NCI-H2171 (cell line): Measurements from ENCODE around the gene CSNK1G2.
A peak's percentile ranks its signal among the peaks of the same experiment; 100 is the strongest.
"Not testable (repeated sequence)": the region's sequence is repeated elsewhere in the genome, so short reads cannot be mapped to it uniquely, and the experiment has no call there.

Experiments used
- DNase-seq: peaks from one replicate; lab custom pipeline; 2025; lab: John Stamatoyannopoulos, UW

The CSNK1G2 gene

DNA sequence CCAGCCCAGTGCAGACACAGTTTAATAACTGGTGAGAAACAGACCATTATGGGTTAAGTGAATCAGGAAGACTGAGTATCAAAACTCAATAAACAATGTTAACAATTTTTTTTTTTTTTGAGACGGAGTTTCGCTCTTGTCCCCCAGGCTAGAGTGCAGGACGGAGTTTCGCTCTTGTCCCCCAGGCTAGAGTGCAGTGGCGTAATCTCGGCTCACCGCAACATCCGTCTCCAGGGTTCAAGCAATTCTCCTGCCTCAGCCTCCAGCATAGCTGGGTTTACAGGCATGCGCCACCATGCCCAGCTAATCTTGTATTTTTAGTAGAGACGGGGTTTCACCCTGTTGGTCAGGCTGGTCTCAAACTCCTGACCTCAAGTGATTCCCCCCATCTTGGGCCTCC, 47.5 kb downstream of the CSNK1G2 start:
- DNase-seq = not testable (repeated sequence)

GRCh38 chr19:1989513-1990229, 48.7 kb downstream of the CSNK1G2 start:
- no peak for DNase-seq

- DNase-seq = no peak
Measured at GRCh38 chr19:1990230-1991017, 49.5 kb downstream of the CSNK1G2 start.

DNA sequence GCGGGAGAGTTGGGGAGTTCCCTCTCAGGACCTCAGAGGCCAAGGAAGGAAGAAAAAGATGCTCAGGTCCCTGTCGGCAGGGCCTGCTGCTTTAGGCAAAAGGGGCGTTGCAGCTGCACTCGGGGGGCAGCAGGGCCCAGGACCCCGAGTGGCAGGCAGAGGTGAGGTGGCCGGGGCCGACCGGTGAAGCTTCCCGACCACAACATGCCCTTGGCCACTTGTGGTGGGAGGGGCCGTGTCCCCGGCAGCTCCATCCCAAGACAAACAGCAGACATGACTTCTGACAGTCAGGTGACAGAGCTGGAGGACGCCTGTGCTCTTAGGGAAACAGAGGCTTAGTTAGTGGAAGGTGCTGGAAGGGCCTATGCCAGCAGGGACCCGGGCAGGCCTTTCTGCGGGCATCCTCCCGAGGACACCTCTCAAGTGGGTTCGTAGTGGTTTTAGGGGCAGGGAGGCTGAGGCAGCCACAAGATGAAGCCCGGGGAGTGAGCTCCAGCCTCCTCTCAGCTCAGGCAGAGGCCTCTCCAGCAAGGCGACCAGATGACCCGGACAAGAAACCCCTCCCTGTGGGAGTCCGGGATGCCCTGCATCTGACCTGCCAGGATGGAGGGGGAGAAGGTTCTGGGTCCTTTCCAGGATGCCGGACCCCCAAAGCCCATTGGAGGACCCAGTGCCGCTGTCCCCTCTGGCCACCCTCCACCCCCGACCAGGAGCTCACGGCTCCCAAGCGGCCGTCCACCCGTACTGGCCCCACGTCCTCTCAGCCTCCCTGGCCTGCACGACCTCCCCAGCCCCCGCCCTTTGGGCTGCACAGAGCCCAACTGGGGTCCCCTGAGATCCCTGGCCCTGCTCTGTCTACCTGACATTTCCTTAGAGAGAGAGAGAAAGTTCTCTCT, 50.3 kb downstream of the CSNK1G2 start:
- DNase-seq = no peak

- DNase-seq = no peak
Measured at GRCh38 chr19:1992759-1993260, 51.8 kb downstream of the CSNK1G2 start.

GRCh38 chr19:1997353-1998233, 56.6 kb downstream of the CSNK1G2 start:
- no peak for DNase-seq

DNA sequence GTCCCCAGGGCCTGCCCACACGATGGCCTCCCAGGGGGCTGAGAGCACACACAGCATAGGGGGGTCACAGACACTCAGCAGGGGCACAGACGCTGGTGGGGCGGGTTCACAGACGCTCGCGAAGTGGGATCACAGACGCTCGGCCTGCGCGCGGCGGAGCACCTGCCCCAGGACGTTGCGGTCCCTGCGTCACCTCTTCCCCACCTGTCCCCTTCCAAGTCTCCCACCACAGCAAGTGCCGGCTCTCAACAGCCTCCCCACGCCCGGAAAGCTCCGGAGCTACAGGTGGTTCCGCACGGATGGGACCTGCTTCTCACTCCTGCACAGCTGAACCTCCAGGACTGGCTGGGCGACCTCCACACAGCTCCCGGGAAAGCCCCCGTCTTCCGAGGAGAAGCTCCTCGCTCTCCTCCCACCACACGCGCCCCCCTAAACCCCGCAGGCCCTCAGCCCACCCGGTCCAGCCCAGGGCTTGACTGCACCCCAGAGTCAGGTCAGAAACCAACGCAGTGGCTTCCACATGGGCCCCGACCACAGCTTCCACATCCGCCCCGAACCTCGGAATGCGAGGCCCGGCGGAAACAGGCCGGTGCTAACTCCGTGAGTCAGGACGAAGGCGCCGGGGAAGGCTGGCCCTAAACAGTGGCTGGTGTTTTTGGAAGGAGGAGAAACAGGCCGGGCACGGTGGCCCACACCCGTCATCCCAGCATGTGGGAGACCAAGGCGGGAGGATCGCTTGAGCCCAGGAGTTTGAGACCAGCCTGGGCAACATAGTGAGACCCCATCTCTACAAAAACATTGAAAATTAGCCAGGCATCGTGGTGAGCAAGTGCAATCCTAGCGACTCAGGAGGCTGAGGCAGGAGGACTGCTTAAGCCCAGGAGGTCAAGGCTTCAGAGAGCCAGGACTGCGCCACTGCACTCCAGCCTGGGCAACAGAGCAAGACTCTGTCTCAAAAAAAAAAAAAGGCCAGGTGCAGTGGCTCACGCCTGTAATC, 58.0 kb downstream of the CSNK1G2 start:
- DNase-seq = no peak

- no peak for DNase-seq
Measured at GRCh38 chr19:1999856-2000515, 59.0 kb downstream of the CSNK1G2 start.

GRCh38 chr19:2003874-2004273, 62.9 kb downstream of the CSNK1G2 start:
- no peak for DNase-seq

DNA sequence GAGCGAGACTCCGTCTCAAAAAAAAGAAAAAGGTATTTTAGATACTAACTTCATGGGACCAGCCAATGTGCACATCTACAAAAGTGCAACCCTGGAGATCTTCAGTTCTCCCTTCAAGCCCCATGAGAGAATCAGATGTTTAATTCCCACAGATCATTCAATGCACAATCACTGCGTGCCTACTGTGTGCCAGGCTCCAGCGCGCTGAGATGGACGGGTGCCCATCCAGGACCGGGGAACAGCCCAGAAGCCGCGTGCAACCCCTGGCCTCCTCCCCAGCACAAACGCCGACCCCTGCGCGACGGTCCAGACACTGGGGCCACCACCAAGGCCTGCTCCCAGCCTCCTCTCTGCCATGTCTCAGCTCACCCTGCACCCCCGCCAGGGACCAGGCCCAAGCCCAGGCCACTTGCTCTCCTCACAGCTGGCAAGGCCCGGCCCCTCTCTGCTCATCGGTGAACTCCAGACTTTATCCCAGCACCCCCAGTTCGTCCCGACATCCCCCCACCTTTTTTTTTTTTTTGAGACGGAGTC, 69.2 kb downstream of the CSNK1G2 start:
- DNase-seq = no peak

- DNase-seq = no peak
Measured at GRCh38 chr19:2011169-2011568, 70.2 kb downstream of the CSNK1G2 start.

DNA sequence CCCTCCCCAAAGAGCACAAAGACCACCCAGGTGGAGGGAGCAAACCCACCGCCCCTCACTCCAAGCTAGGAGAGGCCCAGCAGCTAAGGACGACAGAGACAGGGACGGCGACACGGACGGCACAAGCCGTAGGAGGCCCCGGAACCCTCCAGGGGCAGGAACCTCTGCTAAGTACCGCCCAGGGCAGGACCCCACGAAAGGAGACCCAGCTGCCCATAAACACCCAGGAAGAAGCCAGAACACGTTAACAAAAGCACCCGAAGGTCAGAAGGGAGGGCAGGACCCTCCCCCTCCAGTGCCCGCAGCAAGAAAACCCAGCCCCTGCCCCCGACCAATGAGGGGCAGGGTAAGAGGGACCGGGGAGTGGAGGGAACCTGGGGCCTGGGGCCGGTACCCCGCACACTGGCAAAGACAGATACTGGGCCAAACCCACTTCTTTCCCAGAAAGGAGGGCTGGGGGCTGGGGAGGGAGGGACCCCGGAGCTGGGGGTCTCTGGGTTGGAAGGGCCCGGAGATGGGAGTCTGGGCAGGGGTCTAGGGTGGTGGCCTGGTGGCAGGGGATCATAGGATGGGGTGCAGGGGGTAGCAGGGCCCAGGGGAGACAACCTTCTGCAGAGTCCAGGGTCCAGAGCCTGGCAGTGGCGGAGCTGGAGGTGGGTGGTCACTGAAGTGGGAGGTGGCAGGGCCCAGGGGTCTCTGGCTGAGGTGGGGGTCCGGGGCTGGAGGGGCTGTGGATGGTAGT, 72.1 kb downstream of the CSNK1G2 start:
- no peak for DNase-seq

- no peak for DNase-seq
Measured at GRCh38 chr19:2013683-2013961, 72.7 kb downstream of the CSNK1G2 start.

DNA sequence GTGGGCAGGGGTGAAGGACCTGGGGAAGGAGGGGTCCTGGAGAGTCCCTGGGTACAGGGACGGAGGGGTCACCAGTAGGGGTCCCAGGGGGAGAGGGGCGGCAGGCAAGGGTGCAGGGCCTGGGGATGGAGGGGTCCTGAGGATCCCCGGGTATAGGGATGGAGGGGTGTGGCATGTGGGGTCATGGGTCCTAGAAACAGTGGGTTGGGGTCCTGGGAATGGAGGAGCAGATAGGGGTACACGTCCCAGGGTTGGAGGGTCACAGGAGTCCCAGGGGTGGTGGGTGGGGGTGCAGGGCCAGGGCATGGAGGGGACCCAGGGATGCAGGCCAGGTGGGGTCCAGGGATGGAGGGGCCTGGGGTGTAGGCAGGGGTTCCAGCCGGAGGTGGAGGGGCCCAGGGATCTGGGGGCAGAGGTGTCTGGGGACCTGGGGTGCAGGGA, 73.2 kb downstream of the CSNK1G2 start:
- DNase-seq = no peak

- peak; percentile 31 for DNase-seq
Measured at GRCh38 chr19:2014731-2015607, 74.0 kb downstream of the CSNK1G2 start.

DNA sequence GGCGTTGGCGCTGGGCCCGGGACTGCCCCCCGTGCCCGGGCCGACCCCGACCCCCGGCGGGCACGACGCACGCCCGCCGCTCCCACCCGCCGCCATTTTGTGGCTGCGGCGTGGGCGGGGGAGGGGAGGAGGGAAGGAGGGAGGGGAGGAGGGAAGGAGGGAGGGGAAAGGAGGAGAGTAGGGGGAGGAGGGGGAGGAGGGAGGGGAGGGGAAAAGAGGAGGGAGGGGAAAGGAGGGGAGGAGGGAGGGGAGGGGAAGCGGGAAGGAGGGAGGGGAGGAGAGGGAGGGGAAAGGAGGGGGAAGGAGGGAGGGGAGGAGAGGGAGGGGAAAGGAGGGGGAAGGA, 74.6 kb downstream of the CSNK1G2 start, which contains the start of gene BTBD2:
TSS of gene BTBD2 (minus strand) at position 107 of the 343 bp plus-strand sequence. CDS start at position 96, 11 bp downstream.
- DNase-seq = peak; percentile 84

DNA sequence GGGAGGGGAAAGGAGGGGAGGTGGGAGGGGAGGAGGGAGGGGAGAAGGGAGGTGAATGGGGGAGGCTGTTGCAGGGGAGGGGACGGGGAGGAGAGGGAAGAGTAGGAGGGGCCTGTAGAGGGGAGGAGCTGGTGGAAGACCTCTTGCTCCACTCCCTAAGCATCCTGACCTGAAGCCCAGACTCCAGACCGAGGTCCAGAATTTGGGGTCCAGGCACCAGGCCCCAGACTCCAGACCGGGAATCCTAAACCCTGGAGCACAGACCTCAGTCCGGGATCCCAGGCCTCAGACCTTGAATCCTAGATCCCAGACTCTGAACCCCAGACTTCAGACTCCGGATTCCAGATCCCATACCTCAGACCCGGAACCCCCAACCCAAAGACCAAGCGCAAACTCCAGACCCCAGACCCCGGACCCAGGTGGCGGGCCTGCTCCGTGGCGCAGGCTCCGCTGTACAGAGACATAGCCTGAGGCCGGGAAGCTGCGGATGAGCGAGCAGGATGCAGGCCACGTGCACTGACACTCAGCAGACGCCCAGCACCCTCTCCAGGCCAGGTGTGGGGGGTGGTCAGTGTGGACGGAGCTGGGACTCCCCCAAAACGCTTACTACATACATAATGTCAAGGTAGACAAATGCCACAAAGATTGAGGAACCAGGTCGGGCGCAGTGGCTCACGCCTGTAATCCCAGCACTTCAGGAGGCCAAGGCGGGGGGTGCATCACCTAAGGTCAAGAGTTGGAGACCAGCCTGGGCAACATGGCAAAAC, 75.3 kb downstream of the CSNK1G2 start:
- DNase-seq = peak; percentile 79
